Measurements from ENCODE around the gene STYX.

- TF ChIP-seq CTCF (IDR thresholded peaks at IDR 0.05) (no peak), EP300 (IDR thresholded peaks at IDR 0.05) (no peak), POLR2AphosphoS5 (IDR thresholded peaks at IDR 0.05) (no peak)
Observed at GRCh38 chr14:52693036-52693435, 36.9 kb upstream of the STYX start.

Data from upper lobe of left lung (tissue), 4 donors.